Activated CD4-positive, CD25-positive, alpha-beta regulatory T cell treated with anti-CD3 and anti-CD28 coated beads, Interleukin-2, amount 50 U/mL, for 16 hours (primary cell): Measurements from ENCODE around the gene TBC1D22B.
A peak's percentile ranks its signal among the peaks of the same experiment; 100 is the strongest.
"Not testable (repeated sequence)": the region's sequence is repeated elsewhere in the genome, so short reads cannot be mapped to it uniquely, and the experiment has no call there.

Source experiments
- DNase-seq: peaks from one replicate; pipeline ENCODE4 v3.0.0-alpha.2; 2020; ENCODE audit warnings: low read depth, low spot score

The TBC1D22B gene

GRCh38 chr6:37321101-37321500, 63.5 kb downstream of the TBC1D22B start:
- DNase-seq: no peak

DNA sequence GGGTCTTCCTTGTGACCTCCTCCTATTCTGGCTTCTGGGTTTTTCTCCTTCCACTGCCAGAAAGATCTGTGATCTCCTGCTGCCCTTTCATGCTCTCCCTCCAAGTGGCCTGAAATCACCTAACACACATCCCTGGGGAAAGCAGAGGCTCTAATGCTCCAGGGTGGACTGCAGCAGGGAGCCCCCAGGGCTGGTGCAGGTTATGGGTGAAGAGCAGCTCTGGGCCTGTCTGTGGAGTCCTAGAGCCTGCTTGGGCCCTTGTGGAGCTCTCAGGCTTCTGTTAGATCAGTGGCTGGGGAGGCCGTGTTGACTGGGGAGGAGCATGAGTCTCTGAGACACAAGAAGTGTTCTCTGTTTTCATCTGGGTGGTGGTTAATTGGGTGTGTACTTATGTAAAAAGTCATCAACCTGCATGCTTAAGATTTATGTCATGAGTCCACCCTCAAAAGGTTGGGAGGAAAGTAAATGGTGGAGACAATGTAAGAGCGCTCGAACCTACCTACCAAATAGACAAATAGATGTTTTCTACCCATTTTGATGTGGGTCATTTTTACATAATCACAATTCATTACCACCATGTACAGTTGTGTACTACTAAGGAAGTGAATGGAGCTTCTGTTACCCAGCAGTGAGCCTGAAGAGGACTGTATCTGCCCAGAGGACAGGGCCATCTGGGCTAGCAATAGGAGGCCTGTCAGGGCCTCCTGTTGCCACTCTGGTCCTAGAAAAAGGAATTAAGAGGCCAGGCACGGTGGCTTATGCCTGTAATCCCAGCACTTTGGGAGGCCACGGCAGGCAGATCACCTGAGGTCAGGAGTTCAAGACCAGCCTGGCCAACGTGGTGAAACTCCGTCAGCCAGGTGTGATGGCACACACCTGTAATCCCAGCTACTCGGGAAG, 64.2 kb downstream of the TBC1D22B start:
- no peak for DNase-seq

DNA sequence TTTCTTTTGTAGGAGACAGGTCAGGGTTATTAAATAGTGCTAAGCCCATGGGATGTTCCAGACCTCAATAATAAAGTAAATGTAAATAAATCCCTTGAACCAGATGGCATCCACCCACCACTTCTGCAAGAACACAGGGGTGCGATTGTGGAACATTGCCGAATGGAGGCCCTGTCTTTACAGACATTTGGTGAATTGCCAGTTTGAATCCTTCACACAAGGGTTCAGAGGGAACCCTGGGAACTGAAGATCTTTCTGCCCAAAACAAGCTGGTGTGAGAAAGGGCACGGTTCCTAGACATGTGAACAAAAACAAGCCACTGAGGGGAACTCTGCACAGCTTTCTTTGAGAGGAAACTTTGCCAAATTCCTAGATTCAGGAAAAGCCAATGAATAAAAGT, 66.0 kb downstream of the TBC1D22B start:
- DNase-seq: no peak

- no peak for DNase-seq
Measured at GRCh38 chr6:37324131-37325033, 66.8 kb downstream of the TBC1D22B start.

DNA sequence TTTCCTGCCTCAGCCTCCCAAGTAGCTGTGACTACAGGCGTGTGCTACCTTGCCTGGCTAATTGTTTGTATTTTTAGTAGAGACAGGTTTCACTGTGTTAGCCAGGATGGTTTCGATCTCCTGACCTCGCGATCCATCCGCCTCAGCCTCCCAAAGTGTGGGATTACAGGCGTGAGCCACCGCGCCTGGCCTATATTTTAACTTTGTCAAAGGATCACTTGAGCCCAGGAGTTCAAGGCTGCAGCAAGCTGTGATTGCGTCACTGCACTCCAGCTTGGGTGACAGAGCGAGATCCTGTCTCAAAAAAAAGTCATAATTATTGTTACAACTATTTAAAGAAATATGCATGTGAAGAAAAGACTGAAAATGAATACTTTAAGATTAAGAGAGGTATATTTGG, 72.8 kb downstream of the TBC1D22B start:
- not testable (repeated sequence) for DNase-seq

- DNase-seq: no peak
Measured at GRCh38 chr6:37331047-37331446, 73.5 kb downstream of the TBC1D22B start.

- no peak for DNase-seq
Measured at GRCh38 chr6:37332894-37333293, 75.3 kb downstream of the TBC1D22B start.

- DNase-seq: no peak
Measured at GRCh38 chr6:37334047-37334446, 76.5 kb downstream of the TBC1D22B start.

DNA sequence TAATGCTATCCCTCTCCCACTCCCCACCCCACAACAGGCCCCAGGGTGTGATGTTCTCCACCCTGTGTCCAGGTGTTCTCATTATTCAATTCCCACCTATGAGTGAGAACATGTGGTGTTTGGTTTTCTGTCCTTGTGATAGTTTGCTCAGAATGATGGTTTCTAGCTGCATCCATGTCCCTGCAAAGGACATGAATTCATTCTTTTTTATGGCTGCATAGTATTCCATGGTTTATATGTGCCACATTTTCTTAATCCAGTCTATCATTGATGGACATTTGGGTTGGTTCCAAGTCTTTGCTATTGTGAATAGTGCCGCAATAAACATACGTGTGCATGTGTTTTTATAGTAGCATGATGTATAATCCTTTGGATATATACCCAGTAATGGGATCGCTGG, 80.7 kb downstream of the TBC1D22B start:
- DNase-seq: not testable (repeated sequence)

DNA sequence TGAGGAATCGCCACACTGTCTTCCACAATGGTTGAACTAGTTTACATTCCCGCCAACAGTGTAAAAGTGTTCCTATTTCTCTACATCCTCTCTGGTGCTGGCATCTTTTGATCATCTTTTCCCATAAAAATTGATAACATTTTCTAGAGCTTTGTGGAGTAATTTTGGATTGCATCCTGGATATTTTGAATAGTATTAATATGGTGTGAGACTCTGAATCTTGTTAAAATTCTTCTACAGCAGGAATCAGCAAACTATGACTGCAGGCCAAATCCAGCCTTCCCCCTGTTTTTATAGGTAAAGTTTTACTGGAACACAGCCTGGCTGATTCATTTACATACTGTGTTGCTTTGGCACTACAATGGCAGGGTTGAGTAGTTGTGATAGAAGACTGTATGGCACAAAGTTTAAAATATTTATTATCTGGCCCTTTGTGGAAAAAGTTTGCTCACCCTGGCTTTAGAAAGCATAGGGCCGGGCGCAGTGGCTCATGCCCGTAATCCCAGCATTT, 81.2 kb downstream of the TBC1D22B start:
- no peak for DNase-seq

- no peak for DNase-seq
Measured at GRCh38 chr6:37339741-37340638, 82.4 kb downstream of the TBC1D22B start.

DNA sequence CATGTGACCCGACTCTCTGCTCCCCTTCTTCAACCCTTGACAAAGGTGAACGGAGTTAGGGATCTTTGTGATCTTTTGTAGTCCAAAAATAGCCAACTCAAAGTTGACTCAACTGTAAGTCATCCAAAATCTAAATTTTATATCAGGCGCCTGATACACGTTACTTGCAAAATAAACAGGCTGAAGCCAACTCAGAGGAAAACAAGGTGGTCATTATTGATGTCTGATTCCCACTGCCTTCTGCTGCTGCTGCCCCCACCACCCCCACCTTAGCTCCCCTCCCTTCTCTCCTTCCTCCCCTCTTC, 83.0 kb downstream of the TBC1D22B start:
- DNase-seq: no peak

DNA sequence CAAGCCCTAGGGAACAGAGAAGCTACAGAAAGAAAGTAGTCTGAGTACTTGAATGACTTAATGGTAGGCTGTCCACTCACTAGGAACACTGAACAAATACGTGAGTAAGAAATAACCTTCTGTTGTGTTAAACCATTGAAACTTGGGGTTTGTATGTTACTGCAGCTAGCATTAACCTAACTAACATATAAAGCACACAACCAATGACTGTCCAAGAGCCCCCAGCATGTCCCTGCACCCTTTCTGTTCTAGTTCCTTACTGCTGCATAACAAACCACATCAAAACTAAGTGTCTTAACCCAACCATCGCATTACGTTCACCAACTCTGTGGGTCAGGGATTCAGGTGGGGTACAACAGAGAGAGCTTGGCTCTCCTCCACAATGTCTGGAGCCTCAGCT, 85.7 kb downstream of the TBC1D22B start:
- DNase-seq: no peak

GRCh38 chr6:37344308-37344707, 86.7 kb downstream of the TBC1D22B start:
- DNase-seq: no peak

- not testable (repeated sequence) for DNase-seq
Measured at GRCh38 chr6:37345804-37346203, 88.2 kb downstream of the TBC1D22B start.

GRCh38 chr6:37347177-37347576, 89.6 kb downstream of the TBC1D22B start:
- no peak for DNase-seq

DNA sequence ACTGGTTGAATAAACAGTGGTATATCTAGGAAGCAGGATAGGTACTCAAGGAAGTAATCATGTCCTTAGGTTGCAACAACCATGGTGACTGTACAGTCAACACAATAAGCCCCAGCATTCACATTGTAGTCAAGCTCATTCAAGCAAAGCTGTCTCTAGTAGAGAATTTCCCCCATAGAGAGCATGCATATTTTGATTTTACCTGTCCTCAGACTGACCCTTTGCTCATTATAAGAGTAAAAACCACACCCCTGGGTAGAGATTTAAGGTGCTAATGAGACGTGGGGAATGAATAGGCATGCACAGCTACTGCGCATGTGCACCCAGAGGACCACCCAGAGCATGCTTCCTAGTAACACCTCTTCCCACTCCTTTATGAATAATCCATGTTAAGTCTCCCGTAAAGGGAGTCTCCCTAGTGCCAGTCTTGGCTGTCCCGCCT, 90.1 kb downstream of the TBC1D22B start:
- no peak for DNase-seq

GRCh38 chr6:37351027-37351426, 93.5 kb downstream of the TBC1D22B start:
- DNase-seq: no peak

DNA sequence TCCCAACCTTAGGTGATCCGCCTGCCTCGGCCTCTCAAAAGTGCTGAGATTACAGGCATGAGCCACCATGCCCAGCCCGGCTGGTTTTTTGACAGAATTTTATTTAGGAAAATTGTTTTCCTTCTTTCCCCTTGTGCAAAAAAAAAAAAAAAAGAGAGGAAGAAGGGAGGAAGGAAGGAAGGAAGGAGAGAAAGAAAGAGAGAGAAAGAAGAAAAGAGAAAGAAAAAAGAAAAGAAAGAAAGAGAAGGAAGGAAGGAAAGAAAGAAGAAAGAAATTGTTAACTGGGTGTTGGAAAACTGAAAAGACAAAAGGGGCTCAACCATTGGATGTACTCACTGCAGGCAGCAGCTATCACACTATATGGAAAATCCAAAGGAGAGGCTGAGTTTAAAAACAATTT, 94.8 kb downstream of the TBC1D22B start:
- no peak for DNase-seq

DNA sequence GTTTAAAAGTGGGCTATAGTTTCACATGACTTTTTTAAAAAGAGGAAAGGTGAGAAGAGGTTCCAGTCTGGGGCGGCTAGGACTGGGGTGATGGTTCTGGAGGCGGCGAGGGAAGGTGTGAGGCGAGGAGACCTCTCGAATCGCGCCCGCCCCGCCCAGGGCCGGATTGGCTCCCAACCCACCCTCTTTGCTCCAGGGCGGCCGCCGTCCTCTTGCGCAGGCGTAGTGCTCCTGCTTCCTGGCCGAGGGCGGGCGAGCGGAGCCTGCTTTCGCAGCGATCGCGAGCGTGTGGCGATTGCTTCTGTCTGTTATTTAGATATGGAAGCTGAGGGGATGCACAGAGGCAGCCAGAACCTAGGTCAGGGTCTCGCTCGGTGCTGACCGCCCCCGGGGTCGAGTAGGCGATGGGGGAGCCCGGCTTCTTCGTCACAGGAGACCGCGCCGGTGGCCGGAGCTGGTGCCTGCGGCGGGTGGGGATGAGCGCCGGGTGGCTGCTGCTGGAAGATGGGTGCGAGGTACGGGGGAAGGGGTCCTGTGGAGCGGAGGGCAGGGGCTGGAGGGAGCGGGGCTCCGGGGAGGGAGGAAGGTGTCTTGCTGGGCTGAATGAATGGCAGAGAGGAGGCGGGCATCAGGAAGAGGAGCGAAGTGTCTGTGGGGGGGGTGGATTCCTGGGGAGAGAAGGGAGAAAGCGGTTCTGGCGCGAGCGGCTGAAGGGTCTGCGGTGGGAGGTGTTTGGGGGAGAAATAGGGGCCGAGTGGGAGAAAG, 96.4 kb downstream of the TBC1D22B start, which contains the start of gene RNF8:
RNF8 (plus strand) TSS at position 223 of the 765 bp plus-strand sequence; CDS start at position 405, 182 bp downstream.
- peak; percentile 72 for DNase-seq
